HCT116 (cell line): ENCODE data around the gene ALG10B.

Source experiments
- ATF3 ChIP-seq: IDR thresholded peaks from 2 replicates; pipeline ENCODE4 v1.6.1; 2012
- CTCF ChIP-seq, 3 experiments: fragments of 200-600 bp in 1 of 3; sonication (generic) in 1 of 3; IDR thresholded peaks in 2 of 3; conservative IDR thresholded peaks in 1 of 3; 2 replicates each; pipeline ENCODE4 v1.5.1; 2012 to 2017; ENCODE audit warnings: low read depth in 2 of 3, low read length in 2 of 3, antibody characterized with exemption in 1 of 3, borderline replicate concordance in 1 of 3, control low read depth in 1 of 3, mild to moderate bottlenecking in 1 of 3, mixed read lengths in 1 of 3, mixed run types in 1 of 3, moderate library complexity in 1 of 3; ENCODE audit not compliant: insufficient read depth in 1 of 3
- EZH2 ChIP-seq: fragments of 200-600 bp; sonication (generic); IDR thresholded peaks from 2 replicates; pipeline ENCODE4 v1.6.1; 2017; ENCODE audit warnings: antibody characterized with exemption, mixed run types
- EZH2phosphoT487 ChIP-seq: fragments of 200-600 bp; IDR thresholded peaks from 2 replicates; pipeline ENCODE4 v1.6.1; 2018; ENCODE audit warnings: antibody characterized with exemption, borderline replicate concordance
- POLR2A ChIP-seq: IDR thresholded peaks from 2 replicates; pipeline ENCODE4 v1.7.0; 2011; ENCODE audit warnings: borderline replicate concordance; ENCODE audit not compliant: insufficient read depth, insufficient read length; ENCODE audit errors: extremely low read depth
- POLR2AphosphoS5 ChIP-seq: IDR thresholded peaks from 2 replicates; pipeline ENCODE4 v1.6.1; 2011; ENCODE audit warnings: mild to moderate bottlenecking, low read depth, low read length, moderate library complexity
- REST ChIP-seq: IDR thresholded peaks from 2 replicates; pipeline ENCODE4 v1.6.1; 2012; ENCODE audit warnings: low read depth

GRCh38 chr12:38374751-38375150 lies 58.2 kb downstream of the ALG10B start:
- TF ChIP-seq EZH2phosphoT487 = no peak
- TF ChIP-seq CTCF (IDR thresholded peaks at IDR 0.05 in 2 of 3, conservative IDR thresholded peaks at IDR 0.05 in 1 of 3; ENCODE audit: borderline replicate concordance in 1 of 3, insufficient read depth in 1 of 3, low read depth in 2 of 3, low read length in 2 of 3) = no peak
- no peak for TF ChIP-seq POLR2AphosphoS5
- no peak for TF ChIP-seq ATF3
- no peak for TF ChIP-seq EZH2
- no peak for TF ChIP-seq REST
- TF ChIP-seq POLR2A = no peak
